ENCODE measurements around the gene ALG12. TPM values are rescaled to one million over a fixed set of nuclear protein-coding genes. Genes with fewer than 3 reads are reported as not detected.

The ALG12 gene
- total and polyA plus RNA-seq, 2 of the 13 experiments (the other 11 are each of a cell fraction or from before 2014, with no cell fraction given): 7.8 to 15.8 TPM

DNA sequence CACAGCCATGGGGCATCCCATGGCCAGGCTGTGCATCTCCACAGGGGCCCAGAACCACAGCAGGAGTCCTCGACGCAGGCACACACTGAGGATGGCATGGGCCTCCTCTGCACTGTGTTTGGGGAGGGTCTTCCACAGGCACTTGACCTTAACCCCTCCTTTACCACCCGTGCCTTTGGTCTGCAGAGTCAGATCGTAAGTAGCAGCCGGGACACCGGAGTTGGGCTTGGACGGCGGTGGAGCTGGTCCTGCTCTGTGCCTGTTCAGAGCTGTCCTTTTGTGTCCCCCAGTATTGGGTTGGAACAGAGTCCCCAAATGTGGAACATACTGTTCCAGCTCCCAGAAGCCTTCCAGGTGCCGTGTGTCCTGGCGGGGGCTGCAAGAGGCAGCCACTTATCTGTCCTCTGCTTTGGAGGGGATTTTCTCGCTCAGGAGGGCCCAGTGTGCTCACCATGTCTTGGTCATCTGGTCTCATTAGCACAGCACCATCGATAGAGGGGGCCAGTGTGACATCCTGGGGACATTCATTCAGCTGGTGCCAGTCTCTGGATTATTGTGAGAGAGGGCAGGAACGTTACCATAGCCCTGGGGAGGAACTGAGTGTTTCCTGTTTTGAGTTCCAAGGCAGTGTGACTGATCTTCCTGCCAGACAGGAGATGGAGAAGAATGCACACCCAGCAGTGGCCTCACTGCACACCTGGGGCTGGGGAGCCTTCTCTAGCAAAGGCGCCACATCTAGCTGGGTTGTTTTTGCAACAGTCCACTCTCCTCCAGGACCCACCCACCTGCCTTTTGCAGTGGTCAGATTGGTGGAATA is 12.6 kb upstream of the ALG12 start (continued):
- TF ChIP-seq, protein P1, sequence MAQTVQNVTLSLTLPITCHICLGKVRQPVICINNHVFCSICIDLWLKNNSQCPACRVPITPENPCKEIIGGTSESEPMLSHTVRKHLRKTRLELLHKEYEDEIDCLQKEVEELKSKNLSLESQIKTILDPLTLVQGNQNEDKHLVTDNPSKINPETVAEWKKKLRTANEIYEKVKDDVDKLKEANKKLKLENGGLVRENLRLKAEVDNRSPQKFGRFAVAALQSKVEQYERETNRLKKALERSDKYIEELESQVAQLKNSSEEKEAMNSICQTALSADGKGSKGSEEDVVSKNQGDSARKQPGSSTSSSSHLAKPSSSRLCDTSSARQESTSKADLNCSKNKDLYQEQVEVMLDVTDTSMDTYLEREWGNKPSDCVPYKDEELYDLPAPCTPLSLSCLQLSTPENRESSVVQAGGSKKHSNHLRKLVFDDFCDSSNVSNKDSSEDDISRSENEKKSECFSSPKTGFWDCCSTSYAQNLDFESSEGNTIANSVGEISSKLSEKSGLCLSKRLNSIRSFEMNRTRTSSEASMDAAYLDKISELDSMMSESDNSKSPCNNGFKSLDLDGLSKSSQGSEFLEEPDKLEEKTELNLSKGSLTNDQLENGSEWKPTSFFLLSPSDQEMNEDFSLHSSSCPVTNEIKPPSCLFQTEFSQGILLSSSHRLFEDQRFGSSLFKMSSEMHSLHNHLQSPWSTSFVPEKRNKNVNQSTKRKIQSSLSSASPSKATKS (CRISPR knock-in tag; IDR thresholded peaks at IDR 0.05): no peak
- peak; percentile 63; the same call in 1 of the 2 replicates for TF ChIP-seq HDAC2 (CRISPR knock-in tag; IDR thresholded peaks at IDR 0.05)
- TF ChIP-seq, protein P2, sequence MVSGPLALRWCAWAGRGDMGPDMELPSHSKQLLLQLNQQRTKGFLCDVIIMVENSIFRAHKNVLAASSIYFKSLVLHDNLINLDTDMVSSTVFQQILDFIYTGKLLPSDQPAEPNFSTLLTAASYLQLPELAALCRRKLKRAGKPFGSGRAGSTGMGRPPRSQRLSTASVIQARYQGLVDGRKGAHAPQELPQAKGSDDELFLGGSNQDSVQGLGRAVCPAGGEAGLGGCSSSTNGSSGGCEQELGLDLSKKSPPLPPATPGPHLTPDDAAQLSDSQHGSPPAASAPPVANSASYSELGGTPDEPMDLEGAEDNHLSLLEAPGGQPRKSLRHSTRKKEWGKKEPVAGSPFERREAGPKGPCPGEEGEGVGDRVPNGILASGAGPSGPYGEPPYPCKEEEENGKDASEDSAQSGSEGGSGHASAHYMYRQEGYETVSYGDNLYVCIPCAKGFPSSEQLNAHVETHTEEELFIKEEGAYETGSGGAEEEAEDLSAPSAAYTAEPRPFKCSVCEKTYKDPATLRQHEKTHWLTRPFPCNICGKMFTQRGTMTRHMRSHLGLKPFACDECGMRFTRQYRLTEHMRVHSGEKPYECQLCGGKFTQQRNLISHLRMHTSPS (CRISPR knock-in tag; IDR thresholded peaks at IDR 0.05; ENCODE audit: low read depth): peak; percentile 79
- peak; percentile 82 for TF ChIP-seq ERF (CRISPR knock-in tag; IDR thresholded peaks at IDR 0.05)
- TF ChIP-seq, protein P3, sequence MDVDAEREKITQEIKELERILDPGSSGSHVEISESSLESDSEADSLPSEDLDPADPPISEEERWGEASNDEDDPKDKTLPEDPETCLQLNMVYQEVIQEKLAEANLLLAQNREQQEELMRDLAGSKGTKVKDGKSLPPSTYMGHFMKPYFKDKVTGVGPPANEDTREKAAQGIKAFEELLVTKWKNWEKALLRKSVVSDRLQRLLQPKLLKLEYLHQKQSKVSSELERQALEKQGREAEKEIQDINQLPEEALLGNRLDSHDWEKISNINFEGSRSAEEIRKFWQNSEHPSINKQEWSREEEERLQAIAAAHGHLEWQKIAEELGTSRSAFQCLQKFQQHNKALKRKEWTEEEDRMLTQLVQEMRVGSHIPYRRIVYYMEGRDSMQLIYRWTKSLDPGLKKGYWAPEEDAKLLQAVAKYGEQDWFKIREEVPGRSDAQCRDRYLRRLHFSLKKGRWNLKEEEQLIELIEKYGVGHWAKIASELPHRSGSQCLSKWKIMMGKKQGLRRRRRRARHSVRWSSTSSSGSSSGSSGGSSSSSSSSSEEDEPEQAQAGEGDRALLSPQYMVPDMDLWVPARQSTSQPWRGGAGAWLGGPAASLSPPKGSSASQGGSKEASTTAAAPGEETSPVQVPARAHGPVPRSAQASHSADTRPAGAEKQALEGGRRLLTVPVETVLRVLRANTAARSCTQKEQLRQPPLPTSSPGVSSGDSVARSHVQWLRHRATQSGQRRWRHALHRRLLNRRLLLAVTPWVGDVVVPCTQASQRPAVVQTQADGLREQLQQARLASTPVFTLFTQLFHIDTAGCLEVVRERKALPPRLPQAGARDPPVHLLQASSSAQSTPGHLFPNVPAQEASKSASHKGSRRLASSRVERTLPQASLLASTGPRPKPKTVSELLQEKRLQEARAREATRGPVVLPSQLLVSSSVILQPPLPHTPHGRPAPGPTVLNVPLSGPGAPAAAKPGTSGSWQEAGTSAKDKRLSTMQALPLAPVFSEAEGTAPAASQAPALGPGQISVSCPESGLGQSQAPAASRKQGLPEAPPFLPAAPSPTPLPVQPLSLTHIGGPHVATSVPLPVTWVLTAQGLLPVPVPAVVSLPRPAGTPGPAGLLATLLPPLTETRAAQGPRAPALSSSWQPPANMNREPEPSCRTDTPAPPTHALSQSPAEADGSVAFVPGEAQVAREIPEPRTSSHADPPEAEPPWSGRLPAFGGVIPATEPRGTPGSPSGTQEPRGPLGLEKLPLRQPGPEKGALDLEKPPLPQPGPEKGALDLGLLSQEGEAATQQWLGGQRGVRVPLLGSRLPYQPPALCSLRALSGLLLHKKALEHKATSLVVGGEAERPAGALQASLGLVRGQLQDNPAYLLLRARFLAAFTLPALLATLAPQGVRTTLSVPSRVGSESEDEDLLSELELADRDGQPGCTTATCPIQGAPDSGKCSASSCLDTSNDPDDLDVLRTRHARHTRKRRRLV (CRISPR knock-in tag; IDR thresholded peaks at IDR 0.05): 0 out of 2 replicates have a peak, but pooled peaks have one; percentile 39
- TF ChIP-seq MYNN (CRISPR knock-in tag; IDR thresholded peaks at IDR 0.05; ENCODE audit: low read depth): no peak
- TF ChIP-seq ZSCAN9 (CRISPR knock-in tag; IDR thresholded peaks at IDR 0.05; ENCODE audit: borderline replicate concordance): 0 out of 2 replicates have a peak, but pooled peaks have one; percentile 24
- TF ChIP-seq THAP11 (CRISPR knock-in tag; IDR thresholded peaks at IDR 0.05): peak; percentile 31; the same call in 1 of the 2 replicates
- TF ChIP-seq SALL1 (CRISPR knock-in tag; IDR thresholded peaks at IDR 0.05): no peak
- TF ChIP-seq ZNF687 (CRISPR knock-in tag; IDR thresholded peaks at IDR 0.05): peak; percentile 23; the same call in 1 of the 2 replicates
- TF ChIP-seq ZNF792 (CRISPR knock-in tag; IDR thresholded peaks at IDR 0.05): 0 out of 2 replicates have a peak, but pooled peaks have one; percentile 46
- no peak for TF ChIP-seq ZFP90 (CRISPR knock-in tag; IDR thresholded peaks at IDR 0.05; ENCODE audit: borderline replicate concordance)
- TF ChIP-seq MIER3 (CRISPR knock-in tag; IDR thresholded peaks at IDR 0.05; ENCODE audit: borderline replicate concordance): 0 out of 2 replicates have a peak, but pooled peaks have one; percentile 42
- 0 out of 2 replicates have a peak, but pooled peaks have one; percentile 28 for TF ChIP-seq PHF8 (CRISPR knock-in tag; IDR thresholded peaks at IDR 0.05)
